Mucosa of descending colon (tissue), 3 donors: ENCODE measurements around the gene EIF4G1. TPM values are rescaled to one million over a fixed set of nuclear protein-coding genes. Genes with fewer than 3 reads are reported as not detected.

Experiments
- ATAC-seq: fragments of 200-7000 bp; cut with Tn5 transposase; one replicate; pipeline ENCODE4 v1.9.1; 2020; ENCODE audit warnings: mild to moderate bottlenecking, moderate library complexity
- DNase-seq, 3 donors: peaks; one replicate each; pipeline ENCODE4 v3.0.0-alpha.2; 2020
- H3K36me3 ChIP-seq: fragments of 200-600 bp; one replicate; pipeline ENCODE4 v1.8.0; 2021; ENCODE audit warnings: low read depth, mild to moderate bottlenecking
- H3K4me1 ChIP-seq: fragments of 200-600 bp; one replicate; pipeline ENCODE4 v1.8.0; 2021; ENCODE audit warnings: low read depth, mild to moderate bottlenecking
- H3K4me3 ChIP-seq: fragments of 200-600 bp; one replicate; pipeline ENCODE4 v1.8.0; 2021; ENCODE audit warnings: mild to moderate bottlenecking
- H3K9me3 ChIP-seq: fragments of 200-600 bp; one replicate; pipeline ENCODE4 v1.8.0; 2021; ENCODE audit warnings: mild to moderate bottlenecking
- intact Hi-C, 2 donors: fragments of 100-400 bp; cut with DNase I in 1 of 2; cut with micrococcal nuclease in 1 of 2; formaldehyde crosslinking; loops; one replicate each; pipeline versions ENCODE4 v1.11.0 to v1.11.1; 2022; cut with DNase I, micrococcal nuclease
- total RNA-seq, 3 donors: library from RNA; stranded (reverse); fragmentation: NEBNext Ultra II Directional in 2 of 3; extraction: Animal tissue kit (Norgen Biotek cat#: 25700) in 2 of 3; gene quantifications; one replicate each; pipeline versions ENCODE4 v1.2.1 to v1.2.4, GENCODE V29; 2021 to 2023
- TF ChIP-seq, protein P1 (sequence below): fragments of 200-600 bp; IDR thresholded peaks from one replicate; pipeline ENCODE4 v1.8.0; 2022; ENCODE audit warnings: antibody characterized with exemption, mild to moderate bottlenecking
- donor health status: DM: no; HTN: no; CAD: no; lungs with moderate emphysema.
- donor health status: DM: no; HTN: no; CAD: no.
- donor health status: DM: no; HTN: yes; CAD: no.

The EIF4G1 gene
- total RNA-seq, 3 donors from 2014 or later = 256 to 305 (median 267) TPM

DNA sequence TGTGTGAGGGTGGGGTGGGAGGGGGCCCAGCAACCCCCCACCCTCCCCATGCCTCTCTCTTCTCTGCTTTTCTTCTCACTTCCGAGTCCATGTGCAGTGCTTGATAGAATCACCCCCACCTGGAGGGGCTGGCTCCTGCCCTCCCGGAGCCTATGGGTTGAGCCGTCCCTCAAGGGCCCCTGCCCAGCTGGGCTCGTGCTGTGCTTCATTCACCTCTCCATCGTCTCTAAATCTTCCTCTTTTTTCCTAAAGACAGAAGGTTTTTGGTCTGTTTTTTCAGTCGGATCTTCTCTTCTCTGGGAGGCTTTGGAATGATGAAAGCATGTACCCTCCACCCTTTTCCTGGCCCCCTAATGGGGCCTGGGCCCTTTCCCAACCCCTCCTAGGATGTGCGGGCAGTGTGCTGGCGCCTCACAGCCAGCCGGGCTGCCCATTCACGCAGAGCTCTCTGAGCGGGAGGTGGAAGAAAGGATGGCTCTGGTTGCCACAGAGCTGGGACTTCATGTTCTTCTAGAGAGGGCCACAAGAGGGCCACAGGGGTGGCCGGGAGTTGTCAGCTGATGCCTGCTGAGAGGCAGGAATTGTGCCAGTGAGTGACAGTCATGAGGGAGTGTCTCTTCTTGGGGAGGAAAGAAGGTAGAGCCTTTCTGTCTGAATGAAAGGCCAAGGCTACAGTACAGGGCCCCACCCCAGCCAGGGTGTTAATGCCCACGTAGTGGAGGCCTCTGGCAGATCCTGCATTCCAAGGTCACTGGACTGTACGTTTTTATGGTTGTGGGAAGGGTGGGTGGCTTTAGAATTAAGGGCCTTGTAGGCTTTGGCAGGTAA, 31.1 kb downstream of the EIF4G1 start:
- intact Hi-C loops = no loop called here
- Histone ChIP-seq H3K4me3 (no peak overlapping the region), H3K9me3 (no peaks in the 10 kb centered on the region), H3K4me1 (peaks cover 11% of the 10 kb centered on the region), H3K36me3 (no peaks in the 10 kb centered on the region)
- ATAC-seq = peak; percentile 95
- DNase-seq = peak; percentile 83 to 91 (median 89)
- TF ChIP-seq, protein P1, sequence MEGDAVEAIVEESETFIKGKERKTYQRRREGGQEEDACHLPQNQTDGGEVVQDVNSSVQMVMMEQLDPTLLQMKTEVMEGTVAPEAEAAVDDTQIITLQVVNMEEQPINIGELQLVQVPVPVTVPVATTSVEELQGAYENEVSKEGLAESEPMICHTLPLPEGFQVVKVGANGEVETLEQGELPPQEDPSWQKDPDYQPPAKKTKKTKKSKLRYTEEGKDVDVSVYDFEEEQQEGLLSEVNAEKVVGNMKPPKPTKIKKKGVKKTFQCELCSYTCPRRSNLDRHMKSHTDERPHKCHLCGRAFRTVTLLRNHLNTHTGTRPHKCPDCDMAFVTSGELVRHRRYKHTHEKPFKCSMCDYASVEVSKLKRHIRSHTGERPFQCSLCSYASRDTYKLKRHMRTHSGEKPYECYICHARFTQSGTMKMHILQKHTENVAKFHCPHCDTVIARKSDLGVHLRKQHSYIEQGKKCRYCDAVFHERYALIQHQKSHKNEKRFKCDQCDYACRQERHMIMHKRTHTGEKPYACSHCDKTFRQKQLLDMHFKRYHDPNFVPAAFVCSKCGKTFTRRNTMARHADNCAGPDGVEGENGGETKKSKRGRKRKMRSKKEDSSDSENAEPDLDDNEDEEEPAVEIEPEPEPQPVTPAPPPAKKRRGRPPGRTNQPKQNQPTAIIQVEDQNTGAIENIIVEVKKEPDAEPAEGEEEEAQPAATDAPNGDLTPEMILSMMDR = peak; percentile 44

DNA sequence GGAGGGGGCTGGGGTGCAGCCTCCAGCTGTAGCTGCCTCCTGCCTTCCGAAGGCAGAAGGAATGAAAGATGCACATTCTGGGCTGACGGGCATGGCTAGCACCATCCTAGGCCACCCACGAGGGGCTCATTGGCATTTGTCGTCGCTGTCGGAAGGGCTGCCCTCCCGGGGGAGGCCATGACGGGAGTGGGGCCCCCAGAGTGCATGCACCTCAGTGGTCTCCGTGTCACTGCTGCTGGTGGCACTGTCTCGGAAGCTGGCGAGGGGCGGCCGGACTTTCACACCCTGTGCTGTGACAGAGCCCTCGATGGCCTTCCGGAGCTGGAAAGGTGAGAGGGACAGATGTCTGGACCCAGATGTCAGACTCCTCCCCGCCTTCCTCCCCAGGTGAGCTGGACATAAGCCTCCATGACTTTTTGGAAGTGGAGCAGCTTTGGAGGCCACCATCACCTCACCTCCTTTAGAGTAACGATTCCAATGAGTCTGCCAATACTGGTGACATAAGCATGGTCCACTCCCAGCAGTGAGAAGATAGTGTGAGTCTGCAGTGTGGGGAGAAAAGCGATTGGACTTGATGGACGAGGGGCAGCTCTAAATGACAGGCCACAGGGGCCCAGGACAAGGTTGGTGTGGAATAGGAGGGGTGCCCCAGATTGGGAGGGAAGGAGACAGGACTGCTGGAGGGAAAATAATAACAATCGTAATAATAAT, 32.2 kb downstream of the EIF4G1 start:
- TF ChIP-seq, protein P1 = no peak
- H3K4me1 ChIP-seq = peaks cover 18% of the 10 kb centered on the region
- intact Hi-C loops = no loop called here
- no peak overlapping the region for H3K4me3 ChIP-seq
- DNase-seq (no peak), ATAC-seq (no peak)
- no peaks in the 10 kb centered on the region for H3K9me3 ChIP-seq
- no peaks in the 10 kb centered on the region for H3K36me3 ChIP-seq

DNA sequence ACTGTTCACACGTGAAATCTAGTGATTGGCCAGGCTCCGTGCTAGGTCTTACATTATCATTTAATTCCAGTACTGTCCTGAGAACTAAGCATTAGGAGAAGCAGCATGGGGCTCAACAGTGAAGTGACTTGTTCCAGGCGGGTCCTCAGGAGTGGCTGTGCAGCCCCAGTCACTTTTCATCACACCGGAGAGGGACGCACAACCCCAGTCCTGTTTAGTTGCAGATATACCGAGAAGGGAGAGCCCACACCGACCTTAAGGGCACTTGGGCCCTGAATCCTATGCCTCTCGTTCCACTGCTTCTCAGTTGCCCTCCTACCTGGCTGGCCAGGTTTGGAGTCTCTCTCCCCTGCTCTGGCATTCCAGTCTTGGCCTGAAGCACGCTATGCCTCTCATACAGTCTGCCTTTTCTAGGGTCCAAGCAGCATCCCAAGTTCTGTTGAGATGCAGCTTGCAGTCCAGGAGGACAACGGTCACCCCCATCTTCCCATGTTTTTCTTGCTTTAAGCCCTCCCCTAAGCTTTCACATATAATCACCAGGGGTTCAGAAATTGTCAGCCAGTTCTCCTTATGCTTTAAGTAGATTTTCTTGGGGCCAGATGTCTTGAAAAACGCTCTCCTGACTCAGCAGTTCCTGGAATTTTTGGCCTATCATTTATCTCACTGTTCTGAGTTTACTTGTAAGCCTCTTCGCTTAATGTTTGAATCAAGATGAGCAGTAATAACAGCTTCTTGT, 33.1 kb downstream of the EIF4G1 start:
- no peak overlapping the region for H3K4me3 ChIP-seq
- H3K4me1 ChIP-seq = peaks cover 24% of the 10 kb centered on the region
- TF ChIP-seq, protein P1 = no peak
- H3K36me3 ChIP-seq = no peaks in the 10 kb centered on the region
- H3K9me3 ChIP-seq = no peaks in the 10 kb centered on the region
- DNase-seq (peak in 1 of 3 donors; percentile 14), ATAC-seq (no peak)
- intact Hi-C loops = no loop called here

DNA sequence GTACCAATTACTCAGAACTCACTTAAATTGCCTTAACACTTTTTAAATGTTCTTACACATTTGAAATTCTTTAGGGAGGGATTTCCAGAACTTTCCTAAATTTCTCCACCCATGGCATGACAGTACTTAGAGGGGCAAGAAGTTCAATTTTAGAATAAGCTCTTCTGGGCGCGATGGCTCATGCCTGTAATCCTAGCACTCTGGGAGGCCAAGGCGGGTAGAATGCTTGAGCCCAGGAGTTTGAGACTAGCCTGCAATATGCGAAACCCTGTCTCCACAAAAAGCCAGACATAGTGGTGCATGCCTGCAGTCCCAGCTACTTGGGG, 33.6 kb downstream of the EIF4G1 start:
- TF ChIP-seq, protein P1 = no peak
- no peak overlapping the region for H3K4me3 ChIP-seq
- no peak for ATAC-seq
- intact Hi-C loops = no loop called here
- no peaks in the 10 kb centered on the region for H3K9me3 ChIP-seq
- DNase-seq = peak in 1 of 3 donors; percentile 12
- H3K36me3 ChIP-seq = no peaks in the 10 kb centered on the region
- peaks cover 29% of the 10 kb centered on the region for H3K4me1 ChIP-seq

DNA sequence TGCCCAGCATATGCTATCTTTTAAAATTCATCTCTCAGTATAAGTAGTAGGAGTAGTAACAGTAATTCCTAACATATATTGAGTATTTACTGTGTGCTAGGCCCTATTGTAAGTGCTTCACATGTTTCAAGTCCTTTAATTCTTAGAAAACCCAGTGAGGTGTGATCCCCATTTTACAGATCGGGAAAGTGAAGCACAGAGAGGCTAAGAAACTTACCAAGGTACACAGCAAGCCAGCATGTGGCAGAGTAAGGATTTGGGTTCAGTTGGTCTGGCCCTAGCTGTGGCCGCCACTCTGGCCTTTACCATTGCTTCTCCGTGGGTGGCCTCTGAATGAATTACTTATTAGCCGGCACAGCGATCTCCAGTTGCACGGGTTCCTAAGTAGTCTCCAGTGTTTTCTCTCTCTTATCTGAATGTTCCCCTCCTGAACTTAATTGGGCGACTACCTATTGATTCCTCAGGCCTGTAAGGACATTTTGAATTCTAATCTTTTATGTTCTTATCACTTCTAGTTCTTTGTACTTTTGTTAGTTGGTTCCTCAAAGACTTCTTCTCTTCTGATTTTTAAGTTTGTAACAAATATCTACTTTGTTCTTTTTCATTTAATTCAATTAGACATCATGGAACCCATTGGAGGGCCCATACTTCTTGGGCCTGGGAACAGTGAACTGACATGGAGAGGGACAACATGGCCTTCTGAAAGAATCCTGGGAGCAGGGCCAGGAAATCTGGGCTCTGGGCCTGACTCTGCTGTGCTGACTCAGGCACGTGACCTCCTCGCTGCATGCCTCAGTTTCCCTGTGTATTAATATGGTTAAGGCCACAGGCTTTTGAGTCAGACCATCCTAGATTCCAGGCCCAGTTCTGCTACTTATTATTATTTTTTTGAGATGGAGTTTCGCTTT, 35.4 kb downstream of the EIF4G1 start:
- ATAC-seq (no peak), DNase-seq (peak in 1 of 3 donors; percentile 9)
- TF ChIP-seq, protein P1 = no peak
- intact Hi-C loops = no loop called here
- Histone ChIP-seq H3K9me3 (no peaks in the 10 kb centered on the region), H3K4me3 (no peak overlapping the region), H3K36me3 (no peaks in the 10 kb centered on the region), H3K4me1 (peaks cover 33% of the 10 kb centered on the region)
